ENCODE data around the gene CERS5. TPM values are rescaled to one million over a fixed set of nuclear protein-coding genes. Genes with fewer than 3 reads are reported as not detected.
A peak's percentile ranks its signal among the peaks of the same experiment; 100 is the strongest.

Gene CERS5
- total and polyA plus RNA-seq, 2 donors = 30.7 to 130 TPM

DNA sequence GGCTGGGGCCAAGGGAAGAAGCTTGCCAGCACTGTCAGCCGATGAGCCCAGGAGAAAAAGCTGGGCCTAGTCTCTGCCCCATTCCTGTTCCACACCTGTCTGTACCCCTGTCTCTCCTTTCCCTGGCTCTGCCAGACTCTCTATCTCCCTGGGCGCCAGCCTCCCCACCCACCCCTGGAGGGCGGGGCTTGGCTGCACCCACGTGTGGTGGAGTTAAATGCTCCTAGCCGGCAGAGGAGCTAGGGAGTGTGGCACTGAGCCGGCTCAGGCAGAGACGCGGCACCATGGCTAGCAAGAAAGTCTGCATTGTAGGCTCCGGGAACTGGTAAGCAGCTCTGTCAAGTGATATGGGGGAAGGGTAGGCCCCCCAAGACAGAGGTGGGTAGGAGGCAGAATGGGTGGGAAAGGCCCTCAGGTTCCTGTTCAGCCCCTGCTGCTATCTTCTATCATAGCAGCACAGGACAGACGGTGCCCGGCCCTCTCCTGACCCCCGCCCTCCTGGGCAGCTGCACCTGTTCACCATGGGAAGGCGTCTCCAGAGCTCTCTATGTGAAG, 63.3 kb downstream of the CERS5 start, which contains the start of gene GPD1:
Gene GPD1 (plus strand): TSS at position 242 of the 555 bp plus-strand sequence. CDS start 43 bp downstream, at position 285.
- Histone ChIP-seq H3K36me3 (ENCODE audit: control insufficient read depth in 2 of 2, insufficient read depth in 2 of 2, low read length in 1 of 2) (peaks cover 24 to 26% of the 10 kb centered on the region in 2 donors), H3K27me3 (ENCODE audit: control insufficient read depth in 2 of 2, insufficient read depth in 1 of 2, low read length in 1 of 2) (no peaks in the 10 kb centered on the region), H3K4me1 (ENCODE audit: control insufficient read depth in 2 of 2, insufficient read depth in 2 of 2, low read length in 2 of 2) (peaks cover 0 to 9% of the 10 kb centered on the region in 2 donors), H3K9me3 (ENCODE audit: control insufficient read depth in 2 of 2, insufficient read depth in 1 of 2, low read length in 1 of 2) (no peaks in the 10 kb centered on the region), H3K27ac (ENCODE audit: low read depth in 1 of 2, low read length in 1 of 2) (no peak within 1 kb of the TSS), H3K4me3 (ENCODE audit: low read length in 2 of 2) (no peak within 1 kb of the TSS)
- DNase-seq (ENCODE audit: low read depth in 6 of 9, low spot score in 9 of 9) = peak in 2 of 9 donors; percentile 45 to 60
- WGBS = 72% methylated on average over 13 of the region's 13 CpGs

DNA sequence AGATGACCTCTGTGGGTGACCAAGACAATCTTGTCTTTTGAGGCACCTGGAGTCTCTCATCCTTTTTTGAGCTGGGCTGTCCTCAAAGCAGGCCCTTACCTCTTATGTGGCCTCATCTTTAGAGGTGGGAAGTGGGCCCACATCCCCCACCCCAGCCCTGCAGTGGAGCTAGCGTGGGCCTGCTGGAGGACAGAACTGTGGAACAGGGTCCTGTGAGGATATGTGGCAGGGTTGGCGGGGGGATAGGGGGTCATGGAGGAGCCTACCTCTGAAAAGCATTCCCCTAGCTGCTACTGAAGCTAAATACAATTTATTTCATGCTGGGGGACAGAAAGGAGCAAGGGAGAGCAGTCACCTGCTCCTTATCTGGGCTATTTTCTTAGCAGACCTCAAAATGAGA, 63.8 kb downstream of the CERS5 start:
- WGBS = 97% methylated on average over 2 of the region's 2 CpGs
- H3K4me1 ChIP-seq (ENCODE audit: control insufficient read depth in 2 of 2, insufficient read depth in 2 of 2, low read length in 2 of 2) = peaks cover 0 to 9% of the 10 kb centered on the region in 2 donors
- peaks cover 29 to 31% of the 10 kb centered on the region in 2 donors for H3K36me3 ChIP-seq (ENCODE audit: control insufficient read depth in 2 of 2, insufficient read depth in 2 of 2, low read length in 1 of 2)
- H3K27me3 ChIP-seq (ENCODE audit: control insufficient read depth in 2 of 2, insufficient read depth in 1 of 2, low read length in 1 of 2) = no peaks in the 10 kb centered on the region
- no peak overlapping the region for H3K27ac ChIP-seq (ENCODE audit: low read depth in 1 of 2, low read length in 1 of 2)
- DNase-seq (ENCODE audit: low read depth in 6 of 9, low spot score in 9 of 9) = no peak
- H3K9me3 ChIP-seq (ENCODE audit: control insufficient read depth in 2 of 2, insufficient read depth in 1 of 2, low read length in 1 of 2) = no peaks in the 10 kb centered on the region
- H3K4me3 ChIP-seq (ENCODE audit: low read length in 2 of 2) = no peak overlapping the region

DNA sequence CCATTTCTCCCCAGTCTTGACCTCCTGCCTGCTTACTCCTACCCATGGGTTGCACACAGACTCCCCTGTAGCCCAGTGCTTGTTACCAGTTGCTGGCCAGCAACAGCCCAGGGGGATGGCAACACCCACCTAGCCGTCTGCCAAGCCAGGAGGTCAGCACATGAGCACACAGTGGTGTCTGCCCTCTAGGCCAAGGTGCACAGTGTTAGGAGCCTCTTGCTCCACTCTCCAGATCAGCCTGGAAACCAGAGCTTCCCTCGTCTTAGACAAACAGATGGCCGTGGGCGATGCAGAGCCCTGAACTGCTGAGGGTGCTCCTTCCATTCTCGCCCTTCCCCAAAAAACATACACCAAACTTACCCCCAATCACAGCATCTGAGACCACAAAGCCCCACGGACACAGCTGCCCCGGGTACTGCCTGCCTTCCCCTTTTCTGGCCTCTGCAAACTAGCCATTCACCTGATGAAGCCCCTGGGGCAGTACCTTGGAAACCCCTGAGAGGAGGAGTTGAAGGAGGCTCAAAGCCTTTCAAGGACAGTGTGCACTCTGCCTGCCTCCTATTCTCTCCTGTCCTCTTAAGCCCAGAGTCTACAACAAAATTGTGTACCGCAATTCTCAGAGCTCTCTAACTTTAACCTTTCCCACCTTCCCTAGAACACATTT, 64.4 kb downstream of the CERS5 start:
- no peak for DNase-seq (ENCODE audit: low read depth in 6 of 9, low spot score in 9 of 9)
- H3K4me3 ChIP-seq (ENCODE audit: low read length in 2 of 2) = no peak overlapping the region
- peaks cover 34 to 37% of the 10 kb centered on the region in 2 donors for H3K36me3 ChIP-seq (ENCODE audit: control insufficient read depth in 2 of 2, insufficient read depth in 2 of 2, low read length in 1 of 2)
- 90% methylated on average over 8 of the region's 8 CpGs for WGBS
- H3K4me1 ChIP-seq (ENCODE audit: control insufficient read depth in 2 of 2, insufficient read depth in 2 of 2, low read length in 2 of 2) = peaks cover 0 to 9% of the 10 kb centered on the region in 2 donors
- H3K27ac ChIP-seq (ENCODE audit: low read depth in 1 of 2, low read length in 1 of 2) = no peak overlapping the region
- H3K27me3 ChIP-seq (ENCODE audit: control insufficient read depth in 2 of 2, insufficient read depth in 1 of 2, low read length in 1 of 2) = no peaks in the 10 kb centered on the region
- H3K9me3 ChIP-seq (ENCODE audit: control insufficient read depth in 2 of 2, insufficient read depth in 1 of 2, low read length in 1 of 2) = no peaks in the 10 kb centered on the region

DNA sequence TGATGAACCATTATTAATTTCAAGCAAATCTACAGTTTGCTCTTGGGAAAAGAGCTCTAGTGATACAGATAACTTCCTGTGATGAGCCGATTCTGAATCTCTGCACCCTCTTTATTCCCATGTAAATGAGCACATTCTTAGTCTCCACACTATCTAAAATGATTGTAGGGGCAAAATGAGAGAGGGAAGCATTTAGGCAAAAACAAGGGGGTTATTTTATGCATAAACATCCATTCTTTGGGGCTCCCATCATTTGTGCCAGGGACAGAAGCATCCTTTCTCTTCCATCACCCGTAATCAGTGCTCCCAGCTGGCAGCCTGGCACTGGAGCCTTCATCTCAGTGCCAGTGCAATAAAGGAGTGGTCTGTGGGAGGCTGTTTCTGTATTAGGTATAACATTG, 65.0 kb downstream of the CERS5 start:
- H3K36me3 ChIP-seq (ENCODE audit: control insufficient read depth in 2 of 2, insufficient read depth in 2 of 2, low read length in 1 of 2) = peaks cover 40 to 42% of the 10 kb centered on the region in 2 donors
- H3K4me3 ChIP-seq (ENCODE audit: low read length in 2 of 2) = no peak overlapping the region
- no peaks in the 10 kb centered on the region for H3K27me3 ChIP-seq (ENCODE audit: control insufficient read depth in 2 of 2, insufficient read depth in 1 of 2, low read length in 1 of 2)
- H3K9me3 ChIP-seq (ENCODE audit: control insufficient read depth in 2 of 2, insufficient read depth in 1 of 2, low read length in 1 of 2) = no peaks in the 10 kb centered on the region
- H3K4me1 ChIP-seq (ENCODE audit: control insufficient read depth in 2 of 2, insufficient read depth in 2 of 2, low read length in 2 of 2) = peaks cover 0 to 9% of the 10 kb centered on the region in 2 donors
- no peak for DNase-seq (ENCODE audit: low read depth in 6 of 9, low spot score in 9 of 9)
- 97% methylated on average over 2 of the region's 2 CpGs for WGBS
- H3K27ac ChIP-seq (ENCODE audit: low read depth in 1 of 2, low read length in 1 of 2) = no peak overlapping the region

DNA sequence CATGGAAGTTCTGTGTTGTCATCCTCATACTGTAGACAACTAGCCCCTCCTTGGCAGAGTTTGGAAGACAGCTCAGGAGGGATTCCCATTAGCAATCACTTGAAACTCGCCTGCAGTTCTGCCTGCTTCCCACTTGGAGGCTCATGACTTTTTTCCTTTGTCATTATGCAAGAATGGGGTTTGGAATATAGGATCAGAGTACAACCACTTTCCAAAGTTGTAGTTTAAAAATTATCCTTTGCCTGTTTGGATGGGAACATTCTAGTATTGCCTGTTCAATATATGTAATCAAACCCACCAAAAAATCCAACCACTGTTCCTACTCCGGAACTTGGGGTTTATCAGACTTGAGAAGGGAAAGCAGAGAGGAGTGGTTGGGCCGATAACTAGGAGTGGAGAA, 65.5 kb downstream of the CERS5 start:
- H3K27me3 ChIP-seq (ENCODE audit: control insufficient read depth in 2 of 2, insufficient read depth in 1 of 2, low read length in 1 of 2) = no peaks in the 10 kb centered on the region

DNA sequence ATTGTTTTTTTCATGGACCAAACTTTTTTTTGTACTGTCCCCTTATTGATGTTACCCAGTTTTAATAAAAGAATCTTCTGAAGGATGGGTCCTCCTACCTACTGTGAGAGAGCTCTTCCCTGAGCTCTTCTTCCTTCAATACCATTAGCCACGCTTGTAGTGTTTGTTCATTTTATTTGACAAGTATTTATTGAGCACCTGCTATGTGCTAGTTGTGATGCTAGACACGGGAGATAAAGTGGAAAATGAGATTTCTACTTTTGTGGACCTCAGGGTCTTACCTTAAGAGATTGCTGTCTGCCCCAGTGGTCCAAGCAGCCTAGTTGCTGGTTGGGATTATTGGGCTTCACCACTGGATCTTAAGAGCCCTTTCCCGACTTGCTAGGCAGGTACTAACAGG, 66.6 kb downstream of the CERS5 start:
- no peak for DNase-seq (ENCODE audit: low read depth in 6 of 9, low spot score in 9 of 9)
- Histone ChIP-seq H3K9me3 (ENCODE audit: control insufficient read depth in 2 of 2, insufficient read depth in 1 of 2, low read length in 1 of 2) (no peaks in the 10 kb centered on the region), H3K4me1 (ENCODE audit: control insufficient read depth in 2 of 2, insufficient read depth in 2 of 2, low read length in 2 of 2) (peaks cover 0 to 9% of the 10 kb centered on the region in 2 donors), H3K4me3 (ENCODE audit: low read length in 2 of 2) (no peak overlapping the region), H3K27ac (ENCODE audit: low read depth in 1 of 2, low read length in 1 of 2) (no peak overlapping the region), H3K27me3 (ENCODE audit: control insufficient read depth in 2 of 2, insufficient read depth in 1 of 2, low read length in 1 of 2) (no peaks in the 10 kb centered on the region), H3K36me3 (ENCODE audit: control insufficient read depth in 2 of 2, insufficient read depth in 2 of 2, low read length in 1 of 2) (peaks cover 56 to 58% of the 10 kb centered on the region in 2 donors)
- 94% methylated on average over 3 of the region's 3 CpGs for WGBS

More for the DNA sequence above, 65.5 kb downstream of the CERS5 start:
- no peak overlapping the region for H3K27ac ChIP-seq (ENCODE audit: low read depth in 1 of 2, low read length in 1 of 2)
- H3K9me3 ChIP-seq (ENCODE audit: control insufficient read depth in 2 of 2, insufficient read depth in 1 of 2, low read length in 1 of 2) = no peaks in the 10 kb centered on the region
- peaks cover 45 to 47% of the 10 kb centered on the region in 2 donors for H3K36me3 ChIP-seq (ENCODE audit: control insufficient read depth in 2 of 2, insufficient read depth in 2 of 2, low read length in 1 of 2)
- H3K4me3 ChIP-seq (ENCODE audit: low read length in 2 of 2) = no peak overlapping the region
- peaks cover 0 to 9% of the 10 kb centered on the region in 2 donors for H3K4me1 ChIP-seq (ENCODE audit: control insufficient read depth in 2 of 2, insufficient read depth in 2 of 2, low read length in 2 of 2)
- DNase-seq (ENCODE audit: low read depth in 6 of 9, low spot score in 9 of 9) = no peak
- WGBS = 98% methylated on average over 3 of the region's 3 CpGs

DNA sequence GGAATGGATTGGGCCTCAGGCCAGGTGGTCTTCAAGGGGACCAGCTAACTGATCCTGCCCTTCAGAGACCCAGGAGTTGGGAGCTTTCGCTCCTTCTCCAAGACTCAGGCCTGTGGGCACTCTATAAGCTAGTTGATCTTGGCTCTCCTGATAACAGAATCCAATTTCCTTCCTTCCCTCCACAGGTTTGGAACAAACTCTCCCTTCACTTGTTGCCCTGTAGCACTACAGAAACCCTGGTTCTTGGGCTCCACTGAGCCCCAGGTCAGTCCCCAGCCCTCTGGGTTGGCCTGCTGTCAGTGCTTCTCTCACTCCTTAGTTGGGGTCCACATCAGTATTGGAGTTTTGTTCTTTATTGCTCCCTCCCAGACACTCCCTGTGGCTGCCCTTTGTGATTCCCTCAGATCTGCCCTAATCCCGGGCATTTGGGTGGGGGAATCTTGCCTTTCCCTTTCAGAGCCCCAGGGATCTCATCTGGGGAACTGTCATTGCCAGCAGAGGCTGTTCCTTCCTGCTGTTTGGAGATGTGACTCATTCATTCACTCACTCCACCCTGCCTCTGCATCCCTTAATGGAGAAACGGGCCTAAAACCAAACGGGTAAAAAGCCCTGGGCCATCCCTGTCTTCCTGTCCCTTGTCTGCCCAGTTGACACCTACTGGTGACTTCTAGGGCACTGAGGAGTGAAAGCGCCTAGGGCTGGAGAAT, 67.7 kb downstream of the CERS5 start:
- Histone ChIP-seq H3K9me3 (ENCODE audit: control insufficient read depth in 2 of 2, insufficient read depth in 1 of 2, low read length in 1 of 2) (no peaks in the 10 kb centered on the region), H3K4me1 (ENCODE audit: control insufficient read depth in 2 of 2, insufficient read depth in 2 of 2, low read length in 2 of 2) (peaks cover 0 to 9% of the 10 kb centered on the region in 2 donors), H3K27me3 (ENCODE audit: control insufficient read depth in 2 of 2, insufficient read depth in 1 of 2, low read length in 1 of 2) (no peaks in the 10 kb centered on the region), H3K27ac (ENCODE audit: low read depth in 1 of 2, low read length in 1 of 2) (no peak overlapping the region), H3K4me3 (ENCODE audit: low read length in 2 of 2) (no peak overlapping the region), H3K36me3 (ENCODE audit: control insufficient read depth in 2 of 2, insufficient read depth in 2 of 2, low read length in 1 of 2) (peaks cover 65 to 69% of the 10 kb centered on the region in 2 donors)
- 95% methylated on average over 5 of the region's 5 CpGs for whole genome bisulfite sequencing
- no peak for DNase-seq (ENCODE audit: low read depth in 6 of 9, low spot score in 9 of 9)

DNA sequence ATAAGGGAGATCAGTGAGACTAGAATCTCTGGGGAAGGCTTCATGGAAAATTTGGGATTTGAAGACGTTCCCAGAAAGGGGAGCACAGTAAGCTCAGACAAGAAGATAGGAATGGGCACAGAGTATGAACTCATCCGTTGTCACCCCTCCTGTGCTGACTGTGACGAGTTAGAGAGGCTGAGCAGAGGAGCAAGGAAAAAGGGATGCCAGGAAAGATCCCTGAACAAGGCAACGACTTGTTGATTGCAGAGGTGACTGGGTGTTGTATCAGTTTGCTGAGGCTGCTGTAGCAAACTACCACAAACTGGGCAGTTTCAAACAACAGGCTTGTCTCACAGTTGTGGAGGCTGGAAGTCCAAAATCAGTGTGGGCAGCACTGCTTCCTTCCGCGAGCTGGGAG, 69.2 kb downstream of the CERS5 start:
- DNase-seq (ENCODE audit: low read depth in 6 of 9, low spot score in 9 of 9) = no peak
- H3K27ac ChIP-seq (ENCODE audit: low read depth in 1 of 2, low read length in 1 of 2) = no peak overlapping the region
- 96% methylated on average over 6 of the region's 6 CpGs for WGBS
- peaks cover 79 to 83% of the 10 kb centered on the region in 2 donors for H3K36me3 ChIP-seq (ENCODE audit: control insufficient read depth in 2 of 2, insufficient read depth in 2 of 2, low read length in 1 of 2)
- H3K9me3 ChIP-seq (ENCODE audit: control insufficient read depth in 2 of 2, insufficient read depth in 1 of 2, low read length in 1 of 2) = no peaks in the 10 kb centered on the region
- H3K4me1 ChIP-seq (ENCODE audit: control insufficient read depth in 2 of 2, insufficient read depth in 2 of 2, low read length in 2 of 2) = no peaks in the 10 kb centered on the region
- H3K4me3 ChIP-seq (ENCODE audit: low read length in 2 of 2) = no peak overlapping the region
- H3K27me3 ChIP-seq (ENCODE audit: control insufficient read depth in 2 of 2, insufficient read depth in 1 of 2, low read length in 1 of 2) = no peaks in the 10 kb centered on the region

DNA sequence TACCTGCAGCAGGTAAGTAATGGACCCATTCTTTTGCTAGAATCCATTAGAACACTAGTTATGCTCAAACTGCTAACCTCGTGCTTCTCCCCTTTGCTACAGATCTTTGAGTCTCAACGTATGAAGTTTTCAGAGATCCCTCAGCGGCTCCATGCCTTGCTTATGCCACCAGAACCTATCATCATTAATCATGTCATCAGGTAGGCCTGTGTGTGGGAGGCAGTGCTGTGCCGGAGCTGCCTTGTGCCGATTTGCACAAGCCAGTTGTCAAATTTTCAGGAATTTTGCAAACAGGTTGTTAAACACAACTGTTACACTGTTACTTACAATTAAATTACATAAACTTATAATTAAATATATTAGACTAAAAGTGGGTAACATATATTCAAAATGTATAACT, 76.8 kb downstream of the CERS5 start:
- no peak for DNase-seq (ENCODE audit: low read depth in 6 of 9, low spot score in 9 of 9)
- Histone ChIP-seq H3K4me1 (ENCODE audit: control insufficient read depth in 2 of 2, insufficient read depth in 2 of 2, low read length in 2 of 2) (peaks cover 4 to 8% of the 10 kb centered on the region in 2 donors), H3K4me3 (ENCODE audit: low read length in 2 of 2) (no peak overlapping the region), H3K27ac (ENCODE audit: low read depth in 1 of 2, low read length in 1 of 2) (no peak overlapping the region), H3K36me3 (ENCODE audit: control insufficient read depth in 2 of 2, insufficient read depth in 2 of 2, low read length in 1 of 2) (peaks cover 83% of the 10 kb centered on the region in 2 donors), H3K27me3 (ENCODE audit: control insufficient read depth in 2 of 2, insufficient read depth in 1 of 2, low read length in 1 of 2) (no peaks in the 10 kb centered on the region), H3K9me3 (ENCODE audit: control insufficient read depth in 2 of 2, insufficient read depth in 1 of 2, low read length in 1 of 2) (no peaks in the 10 kb centered on the region)
- over 99% methylated on average over 5 of the region's 5 CpGs for WGBS

All from thymus (tissue), 11 donors.